ENCODE results near the gene GPC5. TPM values are rescaled to one million over a fixed set of nuclear protein-coding genes. Genes with fewer than 3 reads are reported as not detected.

GPC5 gene
- total and polyA plus RNA-seq, 2 donors (not counting 3 experiments of a cell fraction or from before 2014, with no cell fraction given): 0.59 to 0.97 TPM

GRCh38 chr13:91601807-91602206 is 203.4 kb downstream of the GPC5 start:
- H3K9me1 ChIP-seq (replicated peaks; ENCODE audit: control insufficient read depth, extremely low read depth, insufficient read depth, low read length): no peaks in the 10 kb centered on the region
- H3K4me3 ChIP-seq (replicated peaks in 1 of 3; ENCODE audit: insufficient read depth in 1 of 3, low read depth in 1 of 3, low read length in 3 of 3): no peak overlapping the region
- no peak overlapping the region for H3K27ac ChIP-seq (ENCODE audit: insufficient read depth, low read depth, low read length)
- H3K27me3 ChIP-seq (ENCODE audit: control insufficient read depth in 2 of 2, insufficient read depth in 2 of 2, low read length in 2 of 2): no peaks in the 10 kb centered on the region
- no peaks in the 10 kb centered on the region for H3K4me1 ChIP-seq (ENCODE audit: control insufficient read depth, extremely low read depth, insufficient read depth, low read length)
- no peaks in the 10 kb centered on the region for H3K79me2 ChIP-seq (ENCODE audit: control insufficient read depth, insufficient read depth, low read length)
- H3K36me3 ChIP-seq (ENCODE audit: control insufficient read depth in 2 of 2, extremely low read depth in 1 of 2, insufficient read depth in 2 of 2, low read length in 2 of 2): no peaks in the 10 kb centered on the region
- FAIRE-seq: no peak
- no TSS peak for BruUV-seq (replicated peaks)
- TF ChIP-seq GATA2 (IDR thresholded peaks at IDR 0.05; ENCODE audit: insufficient read depth, insufficient read length, low read depth, low read length) (no peak), FOS (IDR thresholded peaks at IDR 0.05; ENCODE audit: borderline replicate concordance, insufficient read depth, low read length) (no peak), POLR2AphosphoS5 (IDR thresholded peaks at IDR 0.05; ENCODE audit: insufficient read depth, low read depth, low read length) (no peak), MAX (IDR thresholded peaks at IDR 0.05; ENCODE audit: insufficient read depth, insufficient read length) (no peak), CTCF (IDR thresholded peaks at IDR 0.05; ENCODE audit: extremely low read depth in 1 of 2, insufficient read depth in 1 of 2, low read depth in 1 of 2, low read length in 2 of 2) (no peak), POLR2A (IDR thresholded peaks at IDR 0.05; ENCODE audit: low read depth, low read length) (no peak), MYC (IDR thresholded peaks at IDR 0.05; ENCODE audit: low read depth, low read length) (no peak), JUN (IDR thresholded peaks at IDR 0.05; ENCODE audit: borderline replicate concordance, insufficient read depth, insufficient read length, low read depth) (no peak), EZH2 (IDR thresholded peaks at IDR 0.05; ENCODE audit: borderline replicate concordance, low read depth, low read length, severe bottlenecking) (no peak)
- ChIA-PET CTCF (no interaction called here), POLR2A (no interaction called here)
- intact Hi-C loops (cut with micrococcal nuclease): no loop called here
- H4K20me1 ChIP-seq (replicated peaks; ENCODE audit: control insufficient read depth, extremely low read depth, insufficient read depth, low read length): no peaks in the 10 kb centered on the region
- no peaks in the 10 kb centered on the region for H3K9me3 ChIP-seq (replicated peaks; ENCODE audit: control insufficient read depth, insufficient read depth, low read length)
- H3K4me2 ChIP-seq (ENCODE audit: insufficient read depth, low read length): no peak overlapping the region
- dilution Hi-C loops (cut with MboI; ENCODE audit: extremely low pct_ligation_motif_present, low sequenced_read_pairs): no loop called here
- H2AFZ ChIP-seq (ENCODE audit: low read depth, low read length): no peak overlapping the region
- no peak for DNase-seq (ENCODE audit: low read depth, low spot score)
- H3K9ac ChIP-seq (replicated peaks; ENCODE audit: extremely low read depth, insufficient read depth, low read length): no peak overlapping the region

Measured in endothelial cell of umbilical vein (primary cell).